ENCODE measurements around the gene BRMS1L.
A peak's percentile ranks its signal among the peaks of the same experiment; 100 is the strongest.
"Not testable (repeated sequence)": the region's sequence is repeated elsewhere in the genome, so short reads cannot be mapped to it uniquely, and the experiment has no call there.

Gene BRMS1L

GRCh38 chr14:35826218-35826951 is at the start of gene BRMS1L:
BRMS1L (plus strand) TSS chr14:35826338; CDS start chr14:35826517, 179 bp downstream.
- peak; percentile 96 for DNase-seq

DNA sequence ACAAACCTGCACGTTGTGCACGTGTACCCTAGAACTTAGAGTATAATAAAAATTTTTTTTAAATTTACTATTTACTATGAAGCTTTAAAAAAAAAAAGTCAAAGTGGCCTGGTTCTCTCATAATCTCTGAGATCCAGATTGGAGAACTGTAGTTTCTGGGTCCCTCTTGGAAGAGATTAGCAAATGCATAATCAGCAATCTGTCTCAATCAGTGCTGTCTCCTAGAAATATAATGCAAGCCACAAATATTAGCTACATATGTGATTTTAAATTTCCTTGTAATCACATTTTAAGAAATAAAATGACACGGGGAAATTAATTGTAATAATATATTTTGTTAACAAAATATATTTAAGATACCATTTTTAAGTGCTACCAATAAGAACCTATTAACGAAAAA is 49.3 kb upstream of the BRMS1L start:
- DNase-seq, result no peak

DNA sequence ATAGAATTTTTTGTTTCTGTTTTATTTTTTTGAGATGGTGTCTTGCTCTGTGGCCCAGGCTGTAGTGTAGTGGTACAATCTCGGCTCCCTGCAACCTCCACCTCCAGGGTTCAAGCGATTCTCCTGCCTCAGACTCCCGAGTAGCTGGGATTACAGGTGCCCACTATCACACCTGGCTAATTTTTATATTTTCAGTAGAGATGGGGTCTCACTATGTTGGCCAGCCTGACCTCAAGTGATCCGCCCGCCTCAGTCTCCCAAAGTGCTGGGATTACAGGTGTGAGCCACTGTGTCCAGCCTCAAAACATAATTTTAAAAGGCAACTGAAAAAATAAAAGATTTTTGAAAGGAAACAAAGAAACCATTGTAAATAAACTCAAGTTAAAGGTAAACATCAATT is 48.6 kb upstream of the BRMS1L start:
- DNase-seq, result not testable (repeated sequence)

DNA sequence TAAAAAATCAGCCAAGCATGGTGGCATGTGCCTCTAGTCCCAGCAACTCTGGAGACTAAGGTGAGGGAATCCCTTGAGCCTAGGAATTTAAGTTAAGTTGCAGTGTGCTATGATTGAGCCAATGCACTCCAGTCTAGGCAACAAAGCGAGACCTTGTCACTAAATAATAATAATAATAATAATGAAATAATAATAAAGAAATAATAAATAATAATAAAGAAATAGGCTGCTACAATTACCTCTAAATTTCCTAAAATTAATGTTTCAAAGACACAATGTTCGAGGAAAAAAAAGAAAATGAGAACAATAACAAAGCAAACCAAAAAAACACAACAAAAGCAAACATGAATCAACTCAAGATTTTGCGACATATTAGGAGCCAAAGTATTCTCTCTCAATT is 46.8 kb upstream of the BRMS1L start:
- no peak for DNase-seq

GRCh38 chr14:35783699-35784098 is 42.4 kb upstream of the BRMS1L start:
- DNase-seq, result no peak

- DNase-seq, result no peak
Observed at GRCh38 chr14:35786856-35787255, 39.3 kb upstream of the BRMS1L start.

DNA sequence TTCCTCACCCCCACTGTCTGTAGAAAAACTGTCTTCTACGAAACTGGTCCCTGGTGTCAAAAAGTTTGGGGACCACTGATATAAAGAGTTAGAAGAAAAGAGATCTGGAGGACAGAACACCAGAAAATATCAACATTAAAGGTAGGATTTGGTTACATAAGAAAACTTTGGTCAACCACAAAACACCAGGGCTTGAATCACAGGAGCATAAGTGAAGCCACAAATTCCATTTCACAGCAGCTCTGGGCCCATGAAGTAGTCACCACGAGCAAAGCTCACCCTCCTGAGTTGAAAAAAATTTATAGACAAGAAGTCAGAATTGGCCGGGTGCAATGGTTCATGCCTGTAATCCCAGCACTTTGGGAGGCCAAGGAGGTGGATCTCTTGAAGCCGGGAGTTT is 36.5 kb upstream of the BRMS1L start:
- DNase-seq, result peak; percentile 9

GRCh38 chr14:35797796-35798195 is 28.3 kb upstream of the BRMS1L start:
- DNase-seq, result no peak

DNA sequence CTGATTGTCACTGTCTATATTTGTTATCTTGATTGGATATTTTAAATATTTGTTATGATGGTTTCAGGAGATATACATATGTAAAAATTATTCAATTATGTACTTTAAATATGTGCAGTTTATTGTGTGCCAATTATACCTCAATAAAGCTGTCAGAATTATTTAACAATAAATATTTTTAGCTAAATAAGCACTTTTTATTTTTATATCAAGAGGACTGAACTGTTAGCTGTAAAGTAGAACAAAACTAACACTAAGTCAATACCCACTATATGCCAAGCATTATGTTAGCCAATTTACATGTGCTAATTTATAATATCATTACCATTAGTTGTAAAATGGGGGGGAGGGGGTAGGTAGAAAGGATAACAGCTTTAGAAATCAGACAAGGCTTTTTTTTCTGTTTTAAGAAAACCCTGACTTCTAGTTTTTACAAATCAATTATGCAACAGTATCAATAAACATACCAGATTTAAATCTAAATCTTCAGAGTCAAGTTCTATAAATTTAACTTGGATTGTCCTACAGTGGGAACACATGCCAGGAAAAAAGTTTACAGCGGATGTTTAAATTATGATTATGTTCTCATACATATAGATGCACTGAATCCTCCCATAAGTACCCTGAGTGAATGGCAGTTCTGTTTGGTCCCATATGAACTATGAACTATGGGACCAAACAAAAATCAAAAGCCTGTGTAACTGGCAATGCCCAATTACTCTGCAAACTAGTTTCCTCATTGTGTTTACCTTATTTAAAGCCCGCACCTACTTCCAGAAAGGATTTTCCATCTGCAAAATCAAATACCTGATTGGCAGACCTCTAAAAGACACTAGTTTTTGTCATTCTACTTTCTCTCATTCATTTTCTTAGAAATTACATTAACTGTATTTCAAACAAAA is 19.9 kb upstream of the BRMS1L start:
- no peak for DNase-seq

DNA sequence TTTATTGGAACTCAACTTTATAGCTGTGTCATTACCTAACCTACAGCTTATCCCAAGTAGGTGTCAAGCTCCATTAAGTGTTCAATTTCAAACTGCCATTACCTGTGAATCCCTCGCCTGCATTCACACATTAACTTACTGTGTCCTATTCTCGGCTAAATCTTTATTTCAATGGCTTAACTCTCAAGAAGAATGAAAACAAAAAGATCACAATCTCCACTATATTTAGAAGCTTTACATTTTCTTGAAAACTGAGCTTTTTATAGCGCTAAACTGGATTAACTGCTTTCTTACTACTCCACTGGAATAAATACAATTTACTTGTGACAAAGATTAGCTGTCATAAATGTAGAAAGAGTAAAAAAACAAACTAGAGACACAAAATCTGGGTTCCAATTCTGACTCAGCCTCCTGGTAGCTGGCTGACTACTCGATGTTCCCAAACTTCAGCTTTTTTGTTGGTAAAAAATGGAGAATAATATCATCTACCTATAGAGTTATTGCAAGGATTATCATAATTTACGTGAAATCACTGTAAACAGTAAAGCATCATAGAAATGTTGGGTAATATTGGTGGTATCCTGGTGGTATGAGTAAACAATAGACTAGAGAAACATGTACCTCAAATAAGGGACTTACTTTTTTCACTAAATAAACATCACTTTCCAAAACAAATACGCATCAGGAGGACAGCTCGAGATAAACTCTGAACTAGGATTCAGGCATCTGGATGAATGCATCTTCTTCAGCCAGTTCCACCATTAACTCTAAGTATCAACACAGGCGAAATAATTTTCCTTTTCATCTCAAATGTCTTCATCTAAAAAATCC is 18.8 kb upstream of the BRMS1L start:
- DNase-seq, result no peak

DNA sequence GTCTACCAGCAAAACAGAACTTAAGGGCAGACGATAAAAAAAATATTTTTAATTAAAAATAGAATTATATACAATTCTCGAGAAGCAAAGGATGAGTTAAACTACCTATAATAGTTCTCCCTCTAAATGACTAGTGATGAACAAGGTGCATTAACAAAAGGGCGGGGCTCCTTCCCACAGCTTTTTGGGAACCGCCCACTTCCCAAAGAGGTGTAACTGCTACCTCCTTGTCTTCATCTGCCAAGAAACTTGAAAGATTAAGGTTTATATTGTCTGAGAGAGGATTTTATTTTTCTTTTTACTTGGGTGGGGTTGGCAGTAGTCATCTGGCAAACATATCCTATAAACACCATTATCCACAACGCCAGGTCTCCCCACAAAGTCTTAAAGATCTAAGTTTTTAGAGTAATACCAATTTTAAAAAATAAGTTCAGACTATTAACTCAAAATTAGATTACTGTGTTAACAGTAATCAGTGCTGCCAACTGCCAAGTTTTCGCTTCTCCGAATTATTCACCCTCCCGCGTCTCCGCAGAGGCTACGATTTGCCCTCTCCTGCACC is 18.0 kb upstream of the BRMS1L start:
- peak; percentile 36 for DNase-seq

- DNase-seq, result peak; percentile 96
Observed at GRCh38 chr14:35808638-35809563, 17.2 kb upstream of the BRMS1L start, which contains the start of gene RALGAPA1. RALGAPA1 (minus strand) TSS chr14:35809295; CDS start chr14:35808835, 460 bp downstream.

DNA sequence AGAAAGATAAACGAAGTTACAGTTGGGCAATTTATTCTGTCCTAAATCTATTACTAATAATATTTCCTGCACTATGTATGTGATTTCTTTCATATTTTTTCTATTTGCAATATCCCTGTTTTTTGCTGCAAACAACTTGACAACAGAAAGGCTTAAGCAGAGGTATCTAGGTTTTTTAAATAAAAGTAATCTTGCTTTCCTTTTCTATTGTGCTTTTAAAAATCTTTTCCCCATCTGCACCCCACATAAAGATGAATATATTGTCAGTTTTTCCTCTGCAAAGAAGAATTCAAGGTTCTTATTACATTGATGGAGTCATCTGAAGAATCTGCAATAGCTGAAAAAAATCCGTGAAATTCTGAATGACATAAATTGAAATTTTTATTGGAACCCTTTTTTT is 16.5 kb upstream of the BRMS1L start:
- DNase-seq, result no peak

GRCh38 chr14:35810963-35811362 is 15.2 kb upstream of the BRMS1L start:
- no peak for DNase-seq

- peak; percentile 83 for DNase-seq
Observed at GRCh38 chr14:35814371-35815005, 11.7 kb upstream of the BRMS1L start.

DNA sequence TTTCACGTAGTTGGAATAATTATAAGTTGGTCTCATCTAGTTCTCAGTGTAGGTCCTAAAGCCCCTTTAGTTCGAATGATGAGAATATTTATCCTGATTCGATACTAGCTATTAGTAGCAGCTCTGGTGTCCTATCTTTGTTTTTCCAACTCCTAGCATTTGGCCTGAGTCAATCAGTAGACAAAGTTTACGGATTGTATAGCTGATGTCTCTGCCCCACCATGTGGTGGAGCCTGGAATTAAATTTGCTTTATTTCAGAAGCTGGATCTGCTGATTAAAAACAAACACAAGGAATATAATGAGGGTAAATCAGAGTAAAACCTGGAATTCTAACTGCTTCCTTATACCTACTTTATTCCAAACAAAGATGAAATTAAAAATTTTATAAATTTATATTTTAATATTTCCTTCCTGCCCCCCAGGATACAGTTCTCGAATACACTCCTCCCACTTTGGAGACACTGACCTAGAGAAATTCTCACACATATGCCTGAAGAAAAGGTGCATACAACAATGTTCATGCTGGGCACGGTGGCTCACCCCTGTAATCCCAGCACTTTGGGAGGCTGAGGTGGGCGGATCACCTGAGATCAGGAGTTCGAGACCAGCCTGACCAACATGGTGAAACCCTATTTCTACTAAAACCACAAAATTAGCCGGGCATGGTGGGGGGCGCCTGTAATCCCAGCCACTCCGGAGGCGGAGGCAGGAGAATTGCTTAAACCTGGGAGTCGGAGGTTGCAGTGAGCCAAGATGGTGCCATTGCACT is 7.6 kb upstream of the BRMS1L start:
- DNase-seq, result peak; percentile 24

GRCh38 chr14:35819591-35820540 is 6.3 kb upstream of the BRMS1L start:
- DNase-seq, result no peak

GRCh38 chr14:35821564-35822411 is 4.3 kb upstream of the BRMS1L start:
- peak; percentile 27 for DNase-seq

Data from CD4-positive, alpha-beta T cell treated with Interleukin-4 for 4 hours (primary cell).